ENCODE measurements around the gene IRGQ.
A peak's percentile ranks its signal among the peaks of the same experiment; 100 is the strongest.
"Not testable (repeated sequence)": the region's sequence is repeated elsewhere in the genome, so short reads cannot be mapped to it uniquely, and the experiment has no call there.

The IRGQ gene, protein sequence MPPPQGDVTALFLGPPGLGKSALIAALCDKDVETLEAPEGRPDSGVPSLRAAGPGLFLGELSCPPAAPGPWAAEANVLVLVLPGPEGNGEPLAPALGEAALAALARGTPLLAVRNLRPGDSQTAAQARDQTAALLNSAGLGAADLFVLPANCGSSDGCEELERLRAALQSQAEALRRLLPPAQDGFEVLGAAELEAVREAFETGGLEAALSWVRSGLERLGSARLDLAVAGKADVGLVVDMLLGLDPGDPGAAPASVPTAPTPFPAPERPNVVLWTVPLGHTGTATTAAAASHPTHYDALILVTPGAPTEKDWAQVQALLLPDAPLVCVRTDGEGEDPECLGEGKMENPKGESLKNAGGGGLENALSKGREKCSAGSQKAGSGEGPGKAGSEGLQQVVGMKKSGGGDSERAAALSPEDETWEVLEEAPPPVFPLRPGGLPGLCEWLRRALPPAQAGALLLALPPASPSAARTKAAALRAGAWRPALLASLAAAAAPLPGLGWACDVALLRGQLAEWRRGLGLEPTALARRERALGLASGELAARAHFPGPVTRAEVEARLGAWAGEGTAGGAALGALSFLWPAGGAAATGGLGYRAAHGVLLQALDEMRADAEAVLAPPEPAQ

GRCh38 chr19:43595999-43596841 lies at the start of gene IRGQ, which contains the start of gene ZNF576:
Gene IRGQ, minus strand, starts transcription at chr19:43596134. Its CDS starts 796 bp downstream, at chr19:43595338.
Gene ZNF576, plus strand, starts transcription at chr19:43596595. Its CDS starts 514 bp downstream, at chr19:43597109.
- DNase-seq (ENCODE audit: low read depth in 2 of 3, low spot score in 2 of 3), result peak; percentile 99 to 100 (median 99)

- no peak for DNase-seq (ENCODE audit: low read depth in 2 of 3, low spot score in 2 of 3)
Observed at GRCh38 chr19:43644181-43644580, 48.2 kb upstream of the IRGQ start.

GRCh38 chr19:43643326-43643725 lies 47.4 kb upstream of the IRGQ start:
- DNase-seq (ENCODE audit: low read depth in 2 of 3, low spot score in 2 of 3), result no peak

GRCh38 chr19:43642531-43642930 lies 46.6 kb upstream of the IRGQ start:
- DNase-seq (ENCODE audit: low read depth in 2 of 3, low spot score in 2 of 3), result no peak

- no peak for DNase-seq (ENCODE audit: low read depth in 2 of 3, low spot score in 2 of 3)
Observed at GRCh38 chr19:43641333-43641732, 45.4 kb upstream of the IRGQ start.

DNA sequence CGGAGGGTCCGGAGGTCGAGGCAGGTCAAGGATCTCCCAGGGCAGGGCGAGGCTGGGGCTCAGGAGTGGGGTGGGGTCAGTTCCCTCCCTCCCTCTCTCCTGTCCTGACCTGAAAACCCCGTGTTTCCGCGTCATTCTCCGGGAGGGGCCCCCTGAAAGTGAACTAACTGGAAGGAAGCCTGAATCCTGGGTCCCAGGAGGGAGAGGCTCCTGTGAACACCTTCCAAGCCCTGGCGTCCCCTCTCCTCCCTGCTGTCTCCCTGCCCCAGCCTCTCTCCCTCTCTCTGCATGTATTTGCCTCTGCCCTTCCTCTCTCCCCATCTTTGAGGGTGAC lies 44.5 kb upstream of the IRGQ start:
- no peak for DNase-seq (ENCODE audit: low read depth in 2 of 3, low spot score in 2 of 3)

- no peak for DNase-seq (ENCODE audit: low read depth in 2 of 3, low spot score in 2 of 3)
Observed at GRCh38 chr19:43639519-43640423, 43.8 kb upstream of the IRGQ start, which contains the start of gene CADM4. Gene CADM4, minus strand, starts transcription at chr19:43639850. Its CDS starts 60 bp downstream, at chr19:43639790.

DNA sequence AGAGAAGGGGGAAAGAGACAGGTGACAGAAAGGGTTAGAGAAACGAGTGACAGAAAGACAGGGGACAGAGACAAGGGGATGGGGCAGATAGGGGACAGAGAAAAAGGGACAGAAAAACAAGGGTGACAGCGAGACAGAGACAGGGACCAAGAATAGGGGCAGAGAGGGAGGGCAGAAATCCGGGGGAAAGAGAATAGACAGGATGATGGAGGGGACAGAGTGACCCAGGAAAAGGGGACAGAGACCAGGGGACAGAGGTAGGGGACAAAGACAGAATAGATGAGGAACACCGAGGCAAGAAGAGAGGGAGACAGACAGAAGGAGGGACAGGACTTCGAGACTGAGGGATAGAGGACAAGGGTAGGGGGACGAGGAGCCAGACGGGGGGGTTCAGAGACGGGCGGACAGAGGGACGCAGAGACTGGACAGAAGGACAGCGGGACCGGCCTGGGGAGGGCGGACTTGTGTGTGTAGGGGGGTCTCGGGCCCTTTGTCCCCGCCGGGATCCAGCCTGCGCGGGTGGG lies 43.1 kb upstream of the IRGQ start:
- no peak for DNase-seq (ENCODE audit: low read depth in 2 of 3, low spot score in 2 of 3)

- no peak for DNase-seq (ENCODE audit: low read depth in 2 of 3, low spot score in 2 of 3)
Observed at GRCh38 chr19:43638214-43638994, 42.5 kb upstream of the IRGQ start.

- no peak for DNase-seq (ENCODE audit: low read depth in 2 of 3, low spot score in 2 of 3)
Observed at GRCh38 chr19:43636121-43636683, 40.3 kb upstream of the IRGQ start.

GRCh38 chr19:43635561-43635940 lies 39.6 kb upstream of the IRGQ start:
- DNase-seq (ENCODE audit: low read depth in 2 of 3, low spot score in 2 of 3), result not testable (repeated sequence)

- DNase-seq (ENCODE audit: low read depth in 2 of 3, low spot score in 2 of 3), result no peak
Observed at GRCh38 chr19:43634872-43635560, 39.1 kb upstream of the IRGQ start.

- DNase-seq (ENCODE audit: low read depth in 2 of 3, low spot score in 2 of 3), result no peak
Observed at GRCh38 chr19:43634506-43634871, 38.6 kb upstream of the IRGQ start.

DNA sequence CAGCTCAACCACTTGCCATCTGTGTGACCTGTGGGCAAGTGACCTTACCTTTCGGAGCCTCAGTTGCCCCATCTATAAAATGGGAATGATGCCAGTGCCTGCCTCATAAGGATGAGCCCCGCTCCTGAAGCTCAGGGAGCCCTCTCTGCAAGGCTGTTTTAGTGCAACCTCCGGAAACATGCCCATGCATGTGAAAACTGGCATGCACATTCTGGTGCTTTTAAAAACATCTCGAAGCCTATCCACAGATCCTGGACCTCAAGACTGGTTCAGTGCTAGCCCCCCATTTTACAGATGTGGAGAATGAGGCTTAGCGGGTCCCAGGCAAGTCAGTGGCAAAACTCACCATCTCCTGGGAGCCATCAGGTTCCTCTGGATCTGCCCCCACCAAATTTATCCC lies 38.1 kb upstream of the IRGQ start:
- no peak for DNase-seq (ENCODE audit: low read depth in 2 of 3, low spot score in 2 of 3)

- DNase-seq (ENCODE audit: low read depth in 2 of 3, low spot score in 2 of 3), result no peak
Observed at GRCh38 chr19:43633520-43633919, 37.6 kb upstream of the IRGQ start.

- no peak for DNase-seq (ENCODE audit: low read depth in 2 of 3, low spot score in 2 of 3)
Observed at GRCh38 chr19:43631491-43631890, 35.6 kb upstream of the IRGQ start.

DNA sequence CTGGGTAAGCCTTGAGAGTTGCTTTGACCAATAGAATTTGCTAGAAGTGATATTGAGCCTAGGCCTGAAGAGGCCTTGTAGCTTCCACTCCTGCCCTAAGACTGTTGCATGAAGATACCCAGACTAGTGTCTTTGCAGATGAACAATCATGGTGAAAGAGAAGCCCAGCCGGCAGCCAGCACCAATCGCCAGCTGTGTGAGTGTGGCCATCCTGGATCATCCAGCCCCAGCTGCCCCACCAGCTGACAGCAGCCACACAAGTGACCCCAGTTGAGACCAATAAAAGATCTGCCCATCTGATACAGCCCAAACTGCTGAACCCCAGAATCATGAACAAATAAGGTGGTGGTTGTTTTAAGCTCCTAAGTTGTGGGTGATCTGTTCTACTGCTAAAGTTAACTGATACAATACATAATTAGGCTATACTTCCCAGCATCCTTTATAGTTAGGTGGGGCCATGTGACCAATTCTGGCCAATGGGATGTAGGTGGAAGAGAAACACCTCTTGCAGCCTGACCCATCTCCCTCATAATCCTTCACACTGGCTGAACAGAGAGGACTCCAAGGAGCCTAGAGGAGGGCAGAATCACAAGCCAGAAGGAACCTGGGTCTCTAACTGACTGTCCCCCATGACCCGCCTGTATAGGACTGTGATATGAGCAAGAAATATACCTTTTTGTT lies 32.9 kb upstream of the IRGQ start:
- DNase-seq (ENCODE audit: low read depth in 2 of 3, low spot score in 2 of 3), result no peak

- no peak for DNase-seq (ENCODE audit: low read depth in 2 of 3, low spot score in 2 of 3)
Observed at GRCh38 chr19:43626838-43627237, 30.9 kb upstream of the IRGQ start.

Measured in activated CD8-positive, alpha-beta memory T cell treated with anti-CD3 and anti-CD28 coated beads for 48 hours (primary cell).